Peyer's patch (tissue), 4 donors: ENCODE data around the gene LINGO3. TPM values are rescaled to one million over a fixed set of nuclear protein-coding genes. Genes with fewer than 3 reads are reported as not detected.
A peak's percentile ranks its signal among the peaks of the same experiment; 100 is the strongest.

Experiments used
- DNase-seq, 3 donors: peaks; one replicate each; pipeline ENCODE4 v3.0.0-alpha.2; 2017 to 2019
- H3K27ac ChIP-seq, 4 donors: fragments of 200-600 bp; sonication (generic); one replicate each; pipeline ENCODE4 v1.5.1; 2016 to 2019
- H3K27me3 ChIP-seq, 2 donors: fragments of 200-600 bp; sonication (generic); one replicate each; pipeline ENCODE4 v1.5.1; 2019
- H3K36me3 ChIP-seq, 3 donors: fragments of 200-600 bp; sonication (generic); one replicate each; pipeline ENCODE4 v1.5.1; 2016 to 2019
- H3K4me1 ChIP-seq, 4 donors: fragments of 200-600 bp; sonication (generic); one replicate each; pipeline ENCODE4 v1.5.1; 2016 to 2019
- H3K4me3 ChIP-seq, 4 donors: fragments of 200-600 bp; sonication (generic); 1 replicate in 3 of 4; 2 replicates in 1 of 4; pipeline ENCODE4 v1.5.1; 2016 to 2019; ENCODE audit warnings: mild to moderate bottlenecking in 1 of 4
- H3K9me3 ChIP-seq, 4 donors: fragments of 200-600 bp; sonication (generic); one replicate each; pipeline ENCODE4 v1.5.1; 2016 to 2019; ENCODE audit warnings: mild to moderate bottlenecking in 1 of 4
- CTCF ChIP-seq, 6 experiments: fragments of 450-650 bp in 4 of 6; fragments of 200-600 bp in 2 of 6; sonication (generic) in 1 of 6; IDR thresholded peaks; one replicate each; pipeline ENCODE4 v1.5.1; 2017 to 2019; ENCODE audit warnings: antibody characterized with exemption in 6 of 6, mild to moderate bottlenecking in 3 of 6, moderate library complexity in 1 of 6
- POLR2A ChIP-seq, 2 donors: fragments of 450-650 bp; IDR thresholded peaks; one replicate each; pipeline ENCODE4 v1.5.1; 2017; ENCODE audit warnings: antibody characterized with exemption in 2 of 2, mild to moderate bottlenecking in 2 of 2, moderate library complexity in 2 of 2
- total RNA-seq, 4 donors: library from RNA; depleted of rRNA; stranded (reverse); fragments of >200 nt; gene quantifications; one replicate each; pipeline ENCODE4 v1.1.0, GENCODE V29; 2016

LINGO3 gene
- total RNA-seq, 4 donors from 2014 or later = 0.54 to 5.0 TPM; not detected in 2

DNA sequence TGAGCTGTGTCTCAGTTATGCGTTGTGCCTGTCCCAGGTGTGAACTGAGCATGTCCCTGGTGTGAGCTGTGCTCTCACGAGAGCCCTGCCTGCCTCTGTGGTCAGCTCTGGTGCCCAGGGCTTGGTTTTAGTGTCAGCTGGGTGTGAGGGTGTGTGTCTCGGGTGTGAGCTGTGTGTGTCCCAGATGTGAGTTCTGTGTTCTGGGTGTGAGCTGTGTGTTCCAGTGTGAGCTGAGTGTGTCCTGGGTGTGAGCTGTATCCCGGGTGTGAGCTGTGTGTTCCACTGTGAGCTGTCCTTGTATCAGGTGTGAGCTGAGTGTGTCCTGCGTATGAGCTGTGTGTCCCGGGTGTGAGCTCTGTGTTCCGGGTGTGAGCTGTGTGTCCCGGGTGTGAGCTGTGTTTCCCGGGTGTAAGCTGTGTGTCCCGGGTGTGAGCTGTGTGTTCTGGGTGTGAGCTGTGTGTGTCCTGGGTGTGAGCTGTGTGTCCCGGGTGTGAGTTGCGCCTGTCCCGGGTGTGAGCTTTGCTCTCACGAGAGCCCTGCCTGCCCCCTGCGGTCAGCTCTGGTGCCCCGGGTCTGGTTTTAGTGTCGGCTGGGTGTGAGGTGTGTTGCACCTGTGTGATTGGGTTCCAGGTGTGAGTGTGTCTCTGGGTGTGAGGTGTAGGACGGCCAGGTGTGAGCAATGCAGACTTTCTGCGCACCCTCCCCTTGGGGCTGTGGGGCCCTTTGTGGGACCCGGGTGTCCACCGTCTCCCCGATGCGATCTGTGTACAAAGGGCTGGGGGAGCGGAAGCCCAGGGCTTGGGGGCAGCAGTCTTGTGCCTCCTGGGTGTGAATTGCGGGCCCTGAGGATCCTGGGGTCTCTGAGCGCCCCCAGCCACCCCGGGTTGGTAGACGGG lies 18.9 kb downstream of the LINGO3 start:
- TF ChIP-seq CTCF (IDR thresholded peaks at IDR 0.05) (no peak), POLR2A (IDR thresholded peaks at IDR 0.05) (no peak)
- Histone ChIP-seq H3K4me1 (peaks cover 0 to 40% (median 27%) of the 10 kb centered on the region in 4 donors), H3K4me3 (peak overlapping the region; percentile 47 to 84 (median 59)), H3K9me3 (no peaks in the 10 kb centered on the region), H3K27me3 (peaks cover 0 to 28% of the 10 kb centered on the region in 2 donors), H3K36me3 (no peaks in the 10 kb centered on the region), H3K27ac (peak overlapping the region; percentile 49 to 97 (median 82))
- DNase-seq = peak in 1 of 3 donors; percentile 49

- no peaks in the 10 kb centered on the region for H3K36me3 ChIP-seq
- TF ChIP-seq CTCF (IDR thresholded peaks at IDR 0.05) (no peak), POLR2A (IDR thresholded peaks at IDR 0.05) (no peak)
- no peak overlapping the region for H3K4me3 ChIP-seq
- peaks cover 0 to 40% (median 25%) of the 10 kb centered on the region in 4 donors for H3K4me1 ChIP-seq
- DNase-seq = no peak
- H3K27me3 ChIP-seq = peaks cover 0 to 28% of the 10 kb centered on the region in 2 donors
- no peaks in the 10 kb centered on the region for H3K9me3 ChIP-seq
- H3K27ac ChIP-seq = peak overlapping the region; percentile 49 to 97 (median 82)
These were observed 19.6 kb downstream of the LINGO3 start for GRCh38 chr19:2288338-2288817.

- Histone ChIP-seq H3K27ac (peak overlapping the region in 1 of 4 donors; percentile 97), H3K9me3 (no peaks in the 10 kb centered on the region), H3K4me1 (peaks cover 0 to 38% (median 25%) of the 10 kb centered on the region in 4 donors), H3K4me3 (no peak overlapping the region), H3K36me3 (no peaks in the 10 kb centered on the region), H3K27me3 (peaks cover 0 to 28% of the 10 kb centered on the region in 2 donors)
- no peak for TF ChIP-seq CTCF (IDR thresholded peaks at IDR 0.05)
- no peak for TF ChIP-seq POLR2A (IDR thresholded peaks at IDR 0.05)
- no peak for DNase-seq
These were observed 20.2 kb downstream of the LINGO3 start for GRCh38 chr19:2287585-2288337.

DNA sequence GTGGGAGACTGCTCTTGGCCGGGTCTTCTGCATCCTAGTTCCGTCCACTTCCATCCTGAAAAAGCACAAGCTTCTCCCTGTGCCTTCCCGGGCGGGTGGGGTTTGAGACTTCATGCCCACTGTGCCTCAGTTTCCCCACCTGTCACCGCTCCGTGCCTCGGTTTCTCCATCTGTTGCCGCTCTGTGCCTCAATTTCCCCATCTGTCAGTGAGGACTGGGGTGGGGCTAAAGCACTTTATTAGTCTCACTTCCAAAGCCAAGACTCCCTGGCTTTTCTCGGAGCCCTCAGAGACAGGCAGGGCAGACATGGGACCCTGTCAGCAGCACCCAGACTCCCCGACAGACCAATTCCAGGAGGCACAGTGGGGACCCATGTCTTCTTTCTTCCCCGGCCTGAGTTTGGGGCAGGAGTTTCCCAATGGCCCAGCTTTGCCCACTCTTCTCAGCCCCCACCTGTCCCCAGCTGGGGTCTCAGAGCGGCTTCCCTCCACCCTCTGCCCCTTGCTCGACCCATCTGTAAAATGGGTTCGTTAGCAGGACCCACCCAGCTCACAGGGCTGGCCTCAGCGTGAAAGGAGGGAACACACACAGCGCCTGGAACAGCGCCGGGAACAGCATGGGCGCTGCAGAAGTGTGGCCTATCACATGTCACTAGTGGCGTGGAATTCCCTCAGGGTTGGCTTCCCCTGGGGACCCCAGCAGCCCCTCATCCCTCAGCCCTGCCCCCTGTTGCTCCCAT lies 21.4 kb downstream of the LINGO3 start:
- Histone ChIP-seq H3K9me3 (no peaks in the 10 kb centered on the region), H3K27ac (peak overlapping the region in 1 of 4 donors; percentile 97), H3K36me3 (no peaks in the 10 kb centered on the region), H3K27me3 (peaks cover 0 to 26% of the 10 kb centered on the region in 2 donors), H3K4me3 (no peak overlapping the region), H3K4me1 (peaks cover 0 to 45% (median 25%) of the 10 kb centered on the region in 4 donors)
- TF ChIP-seq CTCF (IDR thresholded peaks at IDR 0.05) = no peak
- no peak for TF ChIP-seq POLR2A (IDR thresholded peaks at IDR 0.05)
- no peak for DNase-seq
